C1 segment of cervical spinal cord (tissue), 14 donors: ENCODE data around the gene AHNAK.

Source experiments
- DNase-seq, 14 donors: peaks; one replicate each; lab custom pipeline; 2025; lab: John Stamatoyannopoulos, UW

AHNAK gene

GRCh38 chr11:62413060-62413696 lies 133.4 kb downstream of the AHNAK start:
- DNase-seq = no peak

GRCh38 chr11:62411524-62411923 lies 135.1 kb downstream of the AHNAK start:
- peak in 1 of 14 donors; percentile 33 for DNase-seq

GRCh38 chr11:62410972-62411371 lies 135.6 kb downstream of the AHNAK start:
- no peak for DNase-seq

GRCh38 chr11:62409831-62410230 lies 136.8 kb downstream of the AHNAK start:
- DNase-seq = peak in 2 of 14 donors; percentile 14 to 91

GRCh38 chr11:62406034-62406433 lies 140.6 kb downstream of the AHNAK start:
- DNase-seq = no peak

GRCh38 chr11:62404901-62405300 lies 141.7 kb downstream of the AHNAK start:
- no peak for DNase-seq

GRCh38 chr11:62404435-62404834 lies 142.2 kb downstream of the AHNAK start:
- DNase-seq = no peak

GRCh38 chr11:62402960-62403730 lies 143.5 kb downstream of the AHNAK start:
- no peak for DNase-seq

- DNase-seq = peak in 4 of 14 donors; percentile 13 to 29 (median 24)
These were observed 144.2 kb downstream of the AHNAK start for GRCh38 chr11:62402226-62402959.

- DNase-seq = no peak
These were observed 144.8 kb downstream of the AHNAK start for GRCh38 chr11:62401811-62402210.

- DNase-seq = no peak
These were observed 145.2 kb downstream of the AHNAK start for GRCh38 chr11:62401356-62401755.

GRCh38 chr11:62400760-62401159 lies 145.8 kb downstream of the AHNAK start:
- peak in 10 of 14 donors; percentile 15 to 73 (median 54) for DNase-seq

- DNase-seq = no peak
These were observed 146.3 kb downstream of the AHNAK start for GRCh38 chr11:62400281-62400680.

- no peak for DNase-seq
These were observed 146.7 kb downstream of the AHNAK start for GRCh38 chr11:62399878-62400266.

- no peak for DNase-seq
These were observed 147.3 kb downstream of the AHNAK start for GRCh38 chr11:62399172-62399877.

GRCh38 chr11:62398011-62398994 lies 148.3 kb downstream of the AHNAK start:
- DNase-seq = no peak

GRCh38 chr11:62395885-62396551 lies 150.6 kb downstream of the AHNAK start:
- no peak for DNase-seq

- DNase-seq = peak in 12 of 14 donors; percentile 34 to 91 (median 60)
These were observed 151.6 kb downstream of the AHNAK start for GRCh38 chr11:62394825-62395538.

GRCh38 chr11:62393735-62394134 lies 152.9 kb downstream of the AHNAK start:
- no peak for DNase-seq
